ENCODE measurements around the gene IGHMBP2. TPM values are rescaled to one million over a fixed set of nuclear protein-coding genes. Genes with fewer than 3 reads are reported as not detected.
A peak's percentile ranks its signal among the peaks of the same experiment; 100 is the strongest.

The IGHMBP2 gene
- total and polyA plus RNA-seq, 12 donors: 9.0 to 24.3 (median 12.1) TPM

GRCh38 chr11:68865241-68865640 is 38.5 kb upstream of the IGHMBP2 start:
- ATAC-seq (no peak), DNase-seq (no peak)
- no peak for TF ChIP-seq CTCF (IDR thresholded peaks at IDR 0.05)
- H3K9me3 ChIP-seq: peaks cover 0 to 8% (median 0%) of the 10 kb centered on the region in 11 donors
- no peak overlapping the region for H3K27ac ChIP-seq
- peaks cover 0 to 10% (median 8%) of the 10 kb centered on the region in 9 donors for H3K4me1 ChIP-seq
- no peak overlapping the region for H3K4me3 ChIP-seq
- 92 to 94% methylated on average over 11 of the region's 11 CpGs for WGBS, 2 donors
- H3K36me3 ChIP-seq: no peaks in the 10 kb centered on the region
- intact Hi-C loops (cut with DNase I): no loop called here
- H3K27me3 ChIP-seq: no peaks in the 10 kb centered on the region

GRCh38 chr11:68867066-68867465 is 36.6 kb upstream of the IGHMBP2 start:
- H3K27ac ChIP-seq: no peak overlapping the region
- DNase-seq (no peak), ATAC-seq (no peak)
- no peaks in the 10 kb centered on the region for H3K36me3 ChIP-seq
- WGBS, 2 donors: 66 to 73% methylated on average over 6 of the region's 6 CpGs
- no peak for TF ChIP-seq CTCF (IDR thresholded peaks at IDR 0.05)
- H3K9me3 ChIP-seq: peaks cover 0 to 8% (median 0%) of the 10 kb centered on the region in 11 donors
- H3K4me3 ChIP-seq: no peak overlapping the region
- no peaks in the 10 kb centered on the region for H3K27me3 ChIP-seq
- intact Hi-C loops (cut with DNase I): no loop called here
- H3K4me1 ChIP-seq: peaks cover 2 to 23% (median 16%) of the 10 kb centered on the region in 9 donors

DNA sequence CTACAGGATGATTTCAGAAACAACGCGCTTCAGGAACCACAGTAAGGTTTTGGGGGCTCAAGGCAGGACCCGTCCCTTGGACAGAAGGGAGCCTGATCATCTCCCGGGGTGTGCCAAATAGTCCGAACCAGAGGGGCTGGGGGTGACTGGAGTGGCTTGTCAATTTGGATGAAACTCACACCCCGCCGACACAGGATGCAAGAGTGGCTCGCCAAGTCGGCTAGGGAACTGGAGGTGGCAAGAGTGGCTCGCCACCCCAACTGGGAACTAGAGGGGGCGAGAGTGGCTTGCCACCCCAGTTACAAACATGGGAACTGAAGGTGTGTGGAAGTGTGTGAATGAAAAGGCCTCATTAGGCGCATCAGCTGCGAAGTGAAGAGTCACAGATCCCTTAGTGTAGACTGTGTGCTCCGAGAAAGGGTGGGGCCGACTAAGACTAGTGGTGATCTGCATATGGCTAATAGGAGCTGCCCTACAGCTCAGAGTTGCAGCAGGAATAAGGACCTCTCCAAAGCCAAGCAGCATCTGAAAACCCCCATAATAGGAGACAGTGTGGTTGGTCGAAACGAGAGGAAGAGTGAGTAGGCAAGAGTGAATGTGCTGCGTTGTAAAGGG is 35.4 kb upstream of the IGHMBP2 start:
- TF ChIP-seq CTCF (IDR thresholded peaks at IDR 0.05): no peak
- Histone ChIP-seq H3K4me3 (no peak overlapping the region), H3K9me3 (peaks cover 0 to 8% (median 0%) of the 10 kb centered on the region in 11 donors), H3K36me3 (no peaks in the 10 kb centered on the region), H3K27me3 (no peaks in the 10 kb centered on the region), H3K27ac (no peak overlapping the region), H3K4me1 (peaks cover 5 to 36% (median 20%) of the 10 kb centered on the region in 9 donors)
- 94% methylated on average over 18 of the region's 18 CpGs for WGBS, 2 donors
- intact Hi-C loops (cut with DNase I): no loop called here
- ATAC-seq (no peak), DNase-seq (no peak)

DNA sequence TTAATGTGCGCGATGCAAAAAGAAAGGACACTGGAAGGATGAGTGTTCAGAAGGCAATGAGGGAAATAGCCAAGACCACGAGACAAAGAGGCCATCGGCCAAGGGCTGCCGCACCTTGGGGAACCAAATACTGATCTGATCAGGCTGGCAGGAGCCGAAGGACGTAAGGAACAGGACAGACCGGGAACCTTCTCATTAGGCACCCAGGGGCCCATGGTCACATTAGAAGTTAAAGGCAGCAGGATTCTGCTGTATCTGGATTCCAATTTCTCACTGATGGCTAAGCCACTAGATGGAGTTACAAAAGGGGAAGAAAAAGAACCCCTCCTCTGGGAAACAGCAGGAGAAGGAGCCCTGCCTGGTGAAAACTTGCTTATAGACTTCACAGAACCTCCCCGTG is 33.2 kb upstream of the IGHMBP2 start:
- Histone ChIP-seq H3K27me3 (no peaks in the 10 kb centered on the region), H3K9me3 (no peaks in the 10 kb centered on the region), H3K4me3 (peak overlapping the region in 9 of 10 donors; percentile 23 to 62 (median 56)), H3K27ac (peak overlapping the region in 2 of 10 donors; percentile 20 to 54), H3K4me1 (peaks cover 5 to 48% (median 21%) of the 10 kb centered on the region in 9 donors), H3K36me3 (no peaks in the 10 kb centered on the region)
- DNase-seq (no peak), ATAC-seq (peak in 5 of 8 donors; percentile 10 to 54 (median 24))
- peak in 2 of 9 donors; percentile 28 to 41 for TF ChIP-seq CTCF (IDR thresholded peaks at IDR 0.05)
- 39 to 63% methylated on average over 9 of the region's 9 CpGs for WGBS, 2 donors
- intact Hi-C loops (cut with DNase I): loop anchor here in 2 of 10 donors (2.0 to 10.0 kb wide), 2 partner anchors 72 to 286 kb away; no protein-coding TSS in a partner anchor
